ENCODE results near the gene ADAMTS16.

The ADAMTS16 gene

GRCh38 chr5:5141625-5142525 lies 1.7 kb downstream of the ADAMTS16 start:
- peak; percentile 12 for DNase-seq

- no peak for DNase-seq
Measured at GRCh38 chr5:5144441-5144840, 4.3 kb downstream of the ADAMTS16 start.

- DNase-seq = no peak
Measured at GRCh38 chr5:5145651-5146529, 5.8 kb downstream of the ADAMTS16 start.

GRCh38 chr5:5146530-5147160 lies 6.5 kb downstream of the ADAMTS16 start:
- DNase-seq = no peak

GRCh38 chr5:5149154-5149553 lies 9.0 kb downstream of the ADAMTS16 start:
- no peak for DNase-seq

- DNase-seq = no peak
Measured at GRCh38 chr5:5150667-5151066, 10.5 kb downstream of the ADAMTS16 start.

- DNase-seq = no peak
Measured at GRCh38 chr5:5154733-5155132, 14.6 kb downstream of the ADAMTS16 start.

- DNase-seq = no peak
Measured at GRCh38 chr5:5155617-5156016, 15.5 kb downstream of the ADAMTS16 start.

- no peak for DNase-seq
Measured at GRCh38 chr5:5156471-5157082, 16.4 kb downstream of the ADAMTS16 start.

GRCh38 chr5:5158472-5158895 lies 18.4 kb downstream of the ADAMTS16 start:
- DNase-seq = no peak

- DNase-seq = no peak
Measured at GRCh38 chr5:5159282-5160103, 19.4 kb downstream of the ADAMTS16 start.

GRCh38 chr5:5164163-5164562 lies 24.0 kb downstream of the ADAMTS16 start:
- no peak for DNase-seq

- no peak for DNase-seq
Measured at GRCh38 chr5:5165541-5166002, 25.4 kb downstream of the ADAMTS16 start.

GRCh38 chr5:5169466-5169865 lies 29.3 kb downstream of the ADAMTS16 start:
- no peak for DNase-seq

GRCh38 chr5:5178136-5178535 lies 38.0 kb downstream of the ADAMTS16 start:
- no peak for DNase-seq

- no peak for DNase-seq
Measured at GRCh38 chr5:5178580-5178979, 38.5 kb downstream of the ADAMTS16 start.

GRCh38 chr5:5179079-5179478 lies 38.9 kb downstream of the ADAMTS16 start:
- DNase-seq = no peak

- DNase-seq = no peak
Measured at GRCh38 chr5:5179597-5179996, 39.5 kb downstream of the ADAMTS16 start.

- DNase-seq = no peak
Measured at GRCh38 chr5:5181650-5182324, 41.7 kb downstream of the ADAMTS16 start.

- no peak for DNase-seq
Measured at GRCh38 chr5:5182508-5183188, 42.5 kb downstream of the ADAMTS16 start.

All from NK-92 treated with Interleukin-12 subunit alpha and Interleukin-12 subunit beta, amount 100 ng/mL, for 24 hours (cell line).